Measurements from ENCODE around the gene CYSLTR1.

CYSLTR1 gene

GRCh38 chrX:78330540-78330939 is 3.1 kb upstream of the CYSLTR1 start:
- no peak for TF ChIP-seq CTCF (IDR thresholded peaks at IDR 0.05)

- TF ChIP-seq CTCF (IDR thresholded peaks at IDR 0.05), result no peak
Observed at GRCh38 chrX:78330068-78330467, 2.7 kb upstream of the CYSLTR1 start.

- TF ChIP-seq CTCF (IDR thresholded peaks at IDR 0.05), result no peak
Observed at GRCh38 chrX:78329486-78329885, 2.1 kb upstream of the CYSLTR1 start.

GRCh38 chrX:78326401-78326800 is 1.0 kb downstream of the CYSLTR1 start:
- TF ChIP-seq CTCF (IDR thresholded peaks at IDR 0.05), result no peak

- TF ChIP-seq CTCF (IDR thresholded peaks at IDR 0.05), result no peak
Observed at GRCh38 chrX:78322863-78323262, 4.5 kb downstream of the CYSLTR1 start.

- TF ChIP-seq CTCF (IDR thresholded peaks at IDR 0.05), result no peak
Observed at GRCh38 chrX:78321809-78322208, 5.6 kb downstream of the CYSLTR1 start.

GRCh38 chrX:78316265-78316664 is 11.1 kb downstream of the CYSLTR1 start:
- no peak for TF ChIP-seq CTCF (IDR thresholded peaks at IDR 0.05)

GRCh38 chrX:78315745-78316144 is 11.7 kb downstream of the CYSLTR1 start:
- no peak for TF ChIP-seq CTCF (IDR thresholded peaks at IDR 0.05)

Measured in LNCAP (cell line).